Dendritic cell treated with granulocyte-macrophage colony-stimulating factor and Interleukin-4, amounts not matched to agents 40 ng/mL and 50 ng/mL, for 4 days (primary cell): Measurements from ENCODE around the gene TAC3.

ENCODE experiments used
- H3K27ac Mint-ChIP-seq: one replicate; pipeline ENCODE4 v1.8.0; 2022; ENCODE audit warnings: mild to moderate bottlenecking, mixed read lengths
- H3K27me3 Mint-ChIP-seq: one replicate; pipeline ENCODE4 v1.8.0; 2022; ENCODE audit warnings: mild to moderate bottlenecking, mixed read lengths
- H3K36me3 Mint-ChIP-seq: one replicate; pipeline ENCODE4 v1.8.0; 2022; ENCODE audit warnings: low read depth, mixed read lengths
- H3K4me1 Mint-ChIP-seq: one replicate; pipeline ENCODE4 v1.8.0; 2022; ENCODE audit warnings: low read depth, mixed read lengths
- H3K4me3 Mint-ChIP-seq: one replicate; pipeline ENCODE4 v1.8.0; 2022; ENCODE audit warnings: mild to moderate bottlenecking, moderate library complexity, mixed read lengths
- H3K9me3 Mint-ChIP-seq: one replicate; pipeline ENCODE4 v1.8.0; 2022; ENCODE audit warnings: mixed read lengths
- intact Hi-C: fragments of 100-400 bp; cut with micrococcal nuclease; formaldehyde crosslinking; loops from one replicate; pipeline ENCODE4 v1.15.0; 2022

Gene TAC3

GRCh38 chr12:57046086-57046791, 29.9 kb upstream of the TAC3 start:
- Mint-ChIP-seq H3K4me3 (peak overlapping the region; percentile 44), H3K27ac (peak overlapping the region; percentile 84), H3K36me3 (no peaks in the 10 kb centered on the region), H3K4me1 (peaks cover 69% of the 10 kb centered on the region), H3K27me3 (peaks cover 7% of the 10 kb centered on the region), H3K9me3 (no peaks in the 10 kb centered on the region)
- intact Hi-C loops: loop anchor here (5.0 kb wide), 1 partner anchor 39 kb away; the partner anchor contains the start of gene ZBTB39

- peaks cover 7% of the 10 kb centered on the region for H3K27me3 Mint-ChIP-seq
- H3K4me1 Mint-ChIP-seq: peaks cover 67% of the 10 kb centered on the region
- peak overlapping the region; percentile 84 for H3K27ac Mint-ChIP-seq
- no peaks in the 10 kb centered on the region for H3K36me3 Mint-ChIP-seq
- intact Hi-C loops: loop anchor here (5.0 kb wide), 1 partner anchor 38 kb away; the partner anchor contains the start of gene ZBTB39
- no peaks in the 10 kb centered on the region for H3K9me3 Mint-ChIP-seq
- H3K4me3 Mint-ChIP-seq: no peak overlapping the region
These were observed 28.6 kb upstream of the TAC3 start for GRCh38 chr12:57044889-57045288.

DNA sequence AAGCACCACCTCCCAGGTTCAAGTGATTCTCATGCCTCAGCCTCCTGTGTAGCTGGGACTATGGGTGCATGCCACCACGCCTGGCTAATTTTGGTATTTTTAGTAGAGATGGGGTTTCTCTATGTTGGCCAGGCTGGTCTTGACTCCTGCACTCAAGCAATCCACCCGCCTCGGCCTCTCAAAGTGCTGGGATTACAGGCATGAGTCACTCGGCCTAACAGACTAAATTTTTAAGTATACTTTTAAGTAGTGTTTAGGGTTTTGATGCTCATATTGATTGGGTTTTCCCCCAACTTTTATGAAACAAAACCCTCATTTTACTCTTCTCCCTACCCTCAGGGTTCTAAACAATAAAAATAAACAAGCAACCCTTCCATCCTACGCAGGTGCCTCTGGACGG, 28.1 kb upstream of the TAC3 start:
- Mint-ChIP-seq H3K27me3 (peaks cover 7% of the 10 kb centered on the region), H3K9me3 (no peaks in the 10 kb centered on the region)
- intact Hi-C loops: no loop called here

GRCh38 chr12:57042695-57043094, 26.4 kb upstream of the TAC3 start:
- Mint-ChIP-seq H3K27ac (no peak overlapping the region), H3K4me1 (peaks cover 57% of the 10 kb centered on the region), H3K9me3 (no peaks in the 10 kb centered on the region), H3K27me3 (peaks cover 10% of the 10 kb centered on the region), H3K36me3 (no peaks in the 10 kb centered on the region), H3K4me3 (no peak overlapping the region)
- intact Hi-C loops: no loop called here

More for the DNA sequence above, 28.1 kb upstream of the TAC3 start:
- Mint-ChIP-seq H3K4me1 (peaks cover 65% of the 10 kb centered on the region), H3K4me3 (no peak overlapping the region), H3K36me3 (no peaks in the 10 kb centered on the region), H3K27ac (no peak overlapping the region)

DNA sequence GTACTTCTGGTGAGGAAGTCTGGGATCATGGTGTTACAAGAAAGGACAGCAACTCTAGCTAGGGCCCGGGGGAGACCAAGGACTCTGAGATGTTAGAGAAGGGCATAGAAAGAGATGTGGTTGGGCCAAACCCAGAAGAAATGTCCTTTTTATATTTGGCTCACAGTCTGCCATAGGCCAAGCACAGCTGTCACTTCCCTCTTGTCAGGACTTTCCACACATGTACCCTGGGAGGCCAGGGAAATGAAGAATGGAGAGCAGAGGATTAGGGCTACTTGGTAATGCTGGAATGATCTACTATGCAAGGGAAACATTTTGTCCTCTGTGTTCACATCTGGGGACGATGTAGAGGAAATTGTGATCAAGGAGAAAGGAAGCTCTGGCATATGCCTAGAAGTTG, 24.4 kb upstream of the TAC3 start:
- H3K4me3 Mint-ChIP-seq: no peak overlapping the region
- no peaks in the 10 kb centered on the region for H3K9me3 Mint-ChIP-seq
- peaks cover 17% of the 10 kb centered on the region for H3K27me3 Mint-ChIP-seq
- intact Hi-C loops: no loop called here
- no peak overlapping the region for H3K27ac Mint-ChIP-seq
- H3K36me3 Mint-ChIP-seq: no peaks in the 10 kb centered on the region
- peaks cover 40% of the 10 kb centered on the region for H3K4me1 Mint-ChIP-seq

DNA sequence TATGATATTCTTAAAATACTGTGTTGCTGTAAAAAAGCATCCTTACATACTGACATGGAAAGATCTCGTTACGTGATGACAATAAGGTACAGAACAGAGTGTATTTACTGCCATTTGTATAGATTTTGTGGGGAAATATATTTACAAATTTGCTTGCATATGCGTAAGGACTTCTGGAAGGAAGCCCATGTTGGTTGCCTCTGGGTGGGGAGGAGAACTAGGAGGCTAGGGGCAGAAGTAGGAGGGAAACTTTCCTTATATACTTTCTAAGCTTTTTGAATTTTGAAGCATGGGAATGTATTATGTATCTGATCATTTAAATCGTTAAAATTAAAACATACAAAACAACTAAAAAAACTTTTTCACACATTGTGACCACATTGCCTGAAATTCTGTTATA, 23.9 kb upstream of the TAC3 start:
- H3K4me1 Mint-ChIP-seq: peaks cover 40% of the 10 kb centered on the region
- H3K4me3 Mint-ChIP-seq: no peak overlapping the region
- intact Hi-C loops: no loop called here
- H3K27ac Mint-ChIP-seq: no peak overlapping the region
- peaks cover 19% of the 10 kb centered on the region for H3K27me3 Mint-ChIP-seq
- H3K9me3 Mint-ChIP-seq: no peaks in the 10 kb centered on the region
- no peaks in the 10 kb centered on the region for H3K36me3 Mint-ChIP-seq

- H3K27ac Mint-ChIP-seq: no peak overlapping the region
- H3K4me3 Mint-ChIP-seq: no peak overlapping the region
- no peaks in the 10 kb centered on the region for H3K36me3 Mint-ChIP-seq
- peaks cover 22% of the 10 kb centered on the region for H3K27me3 Mint-ChIP-seq
- intact Hi-C loops: no loop called here
- no peaks in the 10 kb centered on the region for H3K9me3 Mint-ChIP-seq
- peaks cover 35% of the 10 kb centered on the region for H3K4me1 Mint-ChIP-seq
These were observed 22.9 kb upstream of the TAC3 start for GRCh38 chr12:57039016-57039798.

- peaks cover 35% of the 10 kb centered on the region for H3K4me1 Mint-ChIP-seq
- intact Hi-C loops: no loop called here
- no peaks in the 10 kb centered on the region for H3K9me3 Mint-ChIP-seq
- H3K4me3 Mint-ChIP-seq: no peak overlapping the region
- H3K27me3 Mint-ChIP-seq: peaks cover 15% of the 10 kb centered on the region
- H3K36me3 Mint-ChIP-seq: no peaks in the 10 kb centered on the region
- peak overlapping the region; percentile 22 for H3K27ac Mint-ChIP-seq
These were observed 20.9 kb upstream of the TAC3 start for GRCh38 chr12:57037264-57037663.

- H3K4me3 Mint-ChIP-seq: no peak overlapping the region
- no peaks in the 10 kb centered on the region for H3K36me3 Mint-ChIP-seq
- H3K4me1 Mint-ChIP-seq: peaks cover 25% of the 10 kb centered on the region
- no peak overlapping the region for H3K27ac Mint-ChIP-seq
- H3K27me3 Mint-ChIP-seq: peaks cover 15% of the 10 kb centered on the region
- H3K9me3 Mint-ChIP-seq: no peaks in the 10 kb centered on the region
- intact Hi-C loops: no loop called here
These were observed 17.1 kb upstream of the TAC3 start for GRCh38 chr12:57033431-57033830.

- H3K9me3 Mint-ChIP-seq: no peaks in the 10 kb centered on the region
- no peak overlapping the region for H3K27ac Mint-ChIP-seq
- intact Hi-C loops: no loop called here
- H3K27me3 Mint-ChIP-seq: peaks cover 13% of the 10 kb centered on the region
- H3K36me3 Mint-ChIP-seq: no peaks in the 10 kb centered on the region
- H3K4me1 Mint-ChIP-seq: peaks cover 35% of the 10 kb centered on the region
- H3K4me3 Mint-ChIP-seq: no peak overlapping the region
These were observed 15.5 kb upstream of the TAC3 start for GRCh38 chr12:57031789-57032188.

DNA sequence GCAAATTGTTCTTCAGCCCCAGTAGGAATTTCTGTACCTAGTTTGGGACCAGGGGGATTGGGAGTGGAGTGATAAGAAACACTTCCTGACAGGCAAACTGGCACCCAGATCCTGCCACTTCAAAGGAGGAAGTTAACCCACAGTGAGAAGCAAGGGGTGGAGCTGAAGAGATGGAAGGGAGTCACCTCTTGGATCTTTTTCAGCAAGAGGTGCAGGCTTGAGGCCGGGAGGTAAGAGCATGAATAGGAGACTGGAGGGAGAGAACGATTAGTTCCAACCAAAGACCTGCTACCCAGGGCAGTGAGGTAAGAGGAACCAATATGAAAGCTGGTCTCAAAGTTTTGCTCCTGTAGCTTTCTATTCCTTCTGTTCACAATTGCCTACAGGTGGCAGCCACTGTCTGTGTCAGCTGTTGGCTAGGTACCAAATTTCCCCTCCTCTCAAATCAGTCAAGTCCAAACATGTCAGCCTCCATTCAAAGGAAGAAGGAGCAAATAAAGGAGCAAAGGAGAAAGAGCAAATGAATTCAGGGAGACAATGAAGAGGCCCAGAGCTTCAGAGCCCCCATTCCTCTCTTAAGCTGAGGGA, 14.9 kb upstream of the TAC3 start:
- peaks cover 41% of the 10 kb centered on the region for H3K4me1 Mint-ChIP-seq
- peak overlapping the region; percentile 42 for H3K27ac Mint-ChIP-seq
- intact Hi-C loops: no loop called here
- H3K9me3 Mint-ChIP-seq: no peaks in the 10 kb centered on the region
- H3K4me3 Mint-ChIP-seq: no peak overlapping the region
- H3K27me3 Mint-ChIP-seq: peaks cover 16% of the 10 kb centered on the region
- H3K36me3 Mint-ChIP-seq: no peaks in the 10 kb centered on the region

DNA sequence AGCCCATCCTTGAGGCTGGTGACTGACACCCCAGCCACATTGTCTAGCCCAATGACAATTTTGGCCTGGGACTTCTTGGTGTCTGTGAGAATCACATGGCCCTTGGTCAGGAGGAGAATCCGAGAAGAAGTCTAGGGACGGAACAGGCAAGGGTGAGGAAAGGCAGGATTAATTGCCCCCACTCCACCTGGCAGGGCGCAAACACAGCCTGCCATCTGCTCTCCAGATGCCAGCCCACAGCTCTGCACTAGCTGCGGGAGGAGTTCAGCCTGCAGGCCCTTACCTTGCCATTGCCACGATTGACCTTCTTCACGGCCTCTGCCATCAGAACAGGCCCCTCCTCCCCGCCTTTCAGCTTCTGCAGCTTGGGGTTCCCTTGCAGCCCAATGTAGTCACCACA, 13.1 kb upstream of the TAC3 start:
- Mint-ChIP-seq H3K9me3 (no peaks in the 10 kb centered on the region), H3K27ac (peak overlapping the region; percentile 42), H3K4me3 (no peak overlapping the region), H3K4me1 (peaks cover 35% of the 10 kb centered on the region), H3K27me3 (peaks cover 15% of the 10 kb centered on the region), H3K36me3 (no peaks in the 10 kb centered on the region)
- intact Hi-C loops: no loop called here

DNA sequence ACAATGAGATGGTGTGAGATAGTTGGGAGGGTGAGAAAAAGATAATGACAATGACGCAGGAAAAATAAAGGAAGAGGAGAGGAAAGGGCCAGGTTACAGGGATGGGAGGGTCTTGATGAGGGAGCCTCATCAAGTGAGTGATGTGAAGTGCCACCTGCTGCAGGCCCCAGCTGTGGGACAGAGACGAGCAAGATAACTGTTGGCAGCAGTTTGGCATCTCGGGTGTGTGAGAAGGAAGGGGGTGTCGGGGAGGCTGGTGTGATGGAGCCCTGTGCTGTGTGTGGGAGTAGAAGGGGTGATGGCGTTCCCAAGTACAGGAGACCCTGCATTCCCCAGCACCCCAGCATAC, 11.4 kb upstream of the TAC3 start:
- Mint-ChIP-seq H3K4me3 (no peak overlapping the region), H3K27ac (peak overlapping the region; percentile 33), H3K9me3 (no peaks in the 10 kb centered on the region), H3K27me3 (peaks cover 15% of the 10 kb centered on the region), H3K36me3 (no peaks in the 10 kb centered on the region), H3K4me1 (peaks cover 35% of the 10 kb centered on the region)
- intact Hi-C loops: no loop called here
